Retinal pigment epithelial cell (primary cell): ENCODE results near the gene ZFP37.

Experiments used
- DNase-seq: peaks from one replicate; pipeline ENCODE4 v3.0.0-alpha.2; 2010; ENCODE audit warnings: low read depth
- H3K4me3 ChIP-seq: 2 replicates; pipeline ENCODE4 v1.5.1; 2011; ENCODE audit warnings: mild to moderate bottlenecking, low read length, control low read depth, moderate library complexity
- TF ChIP-seq, protein P1 (sequence below): conservative IDR thresholded peaks from 2 replicates; pipeline ENCODE4 v1.5.1; 2011; ENCODE audit warnings: low read depth, low read length, control low read depth, inconsistent platforms

ZFP37 gene

GRCh38 chr9:112997236-112997941 is 59.1 kb downstream of the ZFP37 start:
- no peak overlapping the region for H3K4me3 ChIP-seq
- TF ChIP-seq, protein P1, sequence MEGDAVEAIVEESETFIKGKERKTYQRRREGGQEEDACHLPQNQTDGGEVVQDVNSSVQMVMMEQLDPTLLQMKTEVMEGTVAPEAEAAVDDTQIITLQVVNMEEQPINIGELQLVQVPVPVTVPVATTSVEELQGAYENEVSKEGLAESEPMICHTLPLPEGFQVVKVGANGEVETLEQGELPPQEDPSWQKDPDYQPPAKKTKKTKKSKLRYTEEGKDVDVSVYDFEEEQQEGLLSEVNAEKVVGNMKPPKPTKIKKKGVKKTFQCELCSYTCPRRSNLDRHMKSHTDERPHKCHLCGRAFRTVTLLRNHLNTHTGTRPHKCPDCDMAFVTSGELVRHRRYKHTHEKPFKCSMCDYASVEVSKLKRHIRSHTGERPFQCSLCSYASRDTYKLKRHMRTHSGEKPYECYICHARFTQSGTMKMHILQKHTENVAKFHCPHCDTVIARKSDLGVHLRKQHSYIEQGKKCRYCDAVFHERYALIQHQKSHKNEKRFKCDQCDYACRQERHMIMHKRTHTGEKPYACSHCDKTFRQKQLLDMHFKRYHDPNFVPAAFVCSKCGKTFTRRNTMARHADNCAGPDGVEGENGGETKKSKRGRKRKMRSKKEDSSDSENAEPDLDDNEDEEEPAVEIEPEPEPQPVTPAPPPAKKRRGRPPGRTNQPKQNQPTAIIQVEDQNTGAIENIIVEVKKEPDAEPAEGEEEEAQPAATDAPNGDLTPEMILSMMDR, result no peak
- DNase-seq, result no peak
